ENCODE results near the gene FAM221A.

The FAM221A gene

GRCh38 chr7:23679898-23680413 is at the start of gene FAM221A:
Gene FAM221A, plus strand, starts transcription at chr7:23680199. Its CDS starts 20 bp downstream, at chr7:23680219.
- peak within 1 kb of the TSS; percentile 71 to 90 (median 79) for H3K4me3 ChIP-seq
- H4K20me1 ChIP-seq: peaks cover 0 to 4% (median 0%) of the 10 kb centered on the region in 11 experiments; a peak in 3 of 22 replicates
- no peak for TF ChIP-seq Cebpa-rat (IDR thresholded peaks at IDR 0.05)
- no peaks in the 10 kb centered on the region for H3K27me3 ChIP-seq
- peaks cover 0 to 14% (median 5%) of the 10 kb centered on the region in 11 experiments; a peak in 5 of 22 replicates for H3K9me3 ChIP-seq (replicated peaks in 1 of 11)
- peaks cover 0 to 19% (median 0%) of the 10 kb centered on the region in 11 experiments; a peak in 5 of 22 replicates for H3K36me3 ChIP-seq
- H3K27ac ChIP-seq: peak within 1 kb of the TSS in 10 of 11 experiments; percentile 44 to 80 (median 70); a peak in 20 of 22 replicates
- peak within 1 kb of the TSS; percentile 82 to 95 (median 90) for H3K4me2 ChIP-seq
- peak within 1 kb of the TSS; percentile 70 to 85 (median 77) for H3K9ac ChIP-seq
- H3K4me1 ChIP-seq: peaks cover 0 to 14% (median 8%) of the 10 kb centered on the region in 10 experiments; a peak in 15 of 20 replicates

GRCh38 chr7:23633417-23633816 is 46.6 kb upstream of the FAM221A start:
- no peaks in the 10 kb centered on the region for H4K20me1 ChIP-seq
- no peak overlapping the region for H3K9ac ChIP-seq
- no peak overlapping the region for H3K4me2 ChIP-seq
- no peaks in the 10 kb centered on the region for H3K27me3 ChIP-seq
- peaks cover 0 to 16% (median 6%) of the 10 kb centered on the region in 11 experiments; a peak in 11 of 22 replicates for H3K36me3 ChIP-seq
- no peak overlapping the region for H3K27ac ChIP-seq
- no peaks in the 10 kb centered on the region for H3K9me3 ChIP-seq (replicated peaks in 1 of 11)
- no peaks in the 10 kb centered on the region for H3K4me1 ChIP-seq
- TF ChIP-seq Cebpa-rat (IDR thresholded peaks at IDR 0.05): no peak
- H3K4me3 ChIP-seq: no peak overlapping the region

GRCh38 chr7:23645822-23646221 is 34.2 kb upstream of the FAM221A start:
- Histone ChIP-seq H3K27me3 (no peaks in the 10 kb centered on the region), H3K9me3 (replicated peaks in 1 of 11) (no peaks in the 10 kb centered on the region), H3K4me3 (no peak overlapping the region), H3K4me2 (no peak overlapping the region), H3K4me1 (no peaks in the 10 kb centered on the region), H3K9ac (no peak overlapping the region), H4K20me1 (no peaks in the 10 kb centered on the region), H3K36me3 (no peaks in the 10 kb centered on the region), H3K27ac (no peak overlapping the region)
- no peak for TF ChIP-seq Cebpa-rat (IDR thresholded peaks at IDR 0.05)

- Histone ChIP-seq H3K9me3 (replicated peaks in 1 of 11) (peaks cover 45 to 66% (median 60%) of the 10 kb centered on the region in 11 experiments), H3K9ac (no peak overlapping the region), H3K27me3 (no peaks in the 10 kb centered on the region), H3K27ac (no peak overlapping the region), H3K36me3 (peaks cover 0 to 10% (median 0%) of the 10 kb centered on the region in 11 experiments; a peak in 5 of 22 replicates), H3K4me3 (no peak overlapping the region), H3K4me2 (no peak overlapping the region), H4K20me1 (no peaks in the 10 kb centered on the region), H3K4me1 (no peaks in the 10 kb centered on the region)
- TF ChIP-seq Cebpa-rat (IDR thresholded peaks at IDR 0.05): no peak
Measured at GRCh38 chr7:23653942-23654341, 26.1 kb upstream of the FAM221A start.

GRCh38 chr7:23654508-23654907 is 25.5 kb upstream of the FAM221A start:
- Histone ChIP-seq H3K27ac (no peak overlapping the region), H3K27me3 (no peaks in the 10 kb centered on the region), H3K4me2 (no peak overlapping the region), H3K9me3 (replicated peaks in 1 of 11) (peaks cover 50 to 72% (median 65%) of the 10 kb centered on the region in 11 experiments), H3K4me1 (no peaks in the 10 kb centered on the region), H3K4me3 (no peak overlapping the region; a peak in 1 of 20 replicates), H4K20me1 (no peaks in the 10 kb centered on the region), H3K36me3 (peaks cover 0 to 12% (median 0%) of the 10 kb centered on the region in 11 experiments; a peak in 5 of 22 replicates), H3K9ac (no peak overlapping the region)
- TF ChIP-seq Cebpa-rat (IDR thresholded peaks at IDR 0.05): no peak

- H3K9me3 ChIP-seq (replicated peaks in 1 of 11): peaks cover 60 to 81% (median 74%) of the 10 kb centered on the region in 11 experiments
- H3K9ac ChIP-seq: no peak overlapping the region
- no peak overlapping the region for H3K27ac ChIP-seq
- no peaks in the 10 kb centered on the region for H3K4me1 ChIP-seq
- no peaks in the 10 kb centered on the region for H3K27me3 ChIP-seq
- H3K4me3 ChIP-seq: no peak overlapping the region
- H4K20me1 ChIP-seq: no peaks in the 10 kb centered on the region
- peaks cover 0 to 12% (median 0%) of the 10 kb centered on the region in 11 experiments; a peak in 5 of 22 replicates for H3K36me3 ChIP-seq
- no peak for TF ChIP-seq Cebpa-rat (IDR thresholded peaks at IDR 0.05)
- H3K4me2 ChIP-seq: no peak overlapping the region
Measured at GRCh38 chr7:23655433-23655832, 24.6 kb upstream of the FAM221A start.

- Histone ChIP-seq H3K36me3 (peaks cover 0 to 12% (median 0%) of the 10 kb centered on the region in 11 experiments; a peak in 5 of 22 replicates), H3K27me3 (no peaks in the 10 kb centered on the region), H4K20me1 (no peaks in the 10 kb centered on the region), H3K9me3 (replicated peaks in 1 of 11) (peaks cover 57 to 97% (median 65%) of the 10 kb centered on the region in 11 experiments), H3K4me2 (no peak overlapping the region), H3K27ac (no peak overlapping the region), H3K9ac (no peak overlapping the region), H3K4me1 (no peaks in the 10 kb centered on the region), H3K4me3 (no peak overlapping the region)
- no peak for TF ChIP-seq Cebpa-rat (IDR thresholded peaks at IDR 0.05)
Measured at GRCh38 chr7:23658831-23659427, 21.1 kb upstream of the FAM221A start.

GRCh38 chr7:23661385-23661784 is 18.6 kb upstream of the FAM221A start:
- Histone ChIP-seq H4K20me1 (no peaks in the 10 kb centered on the region), H3K4me2 (no peak overlapping the region), H3K27me3 (no peaks in the 10 kb centered on the region), H3K36me3 (peaks cover 0 to 5% (median 0%) of the 10 kb centered on the region in 11 experiments; a peak in 4 of 22 replicates), H3K4me3 (no peak overlapping the region), H3K9ac (no peak overlapping the region), H3K9me3 (replicated peaks in 1 of 11) (peaks cover 51 to 83% (median 55%) of the 10 kb centered on the region in 11 experiments), H3K27ac (no peak overlapping the region), H3K4me1 (no peaks in the 10 kb centered on the region)
- TF ChIP-seq Cebpa-rat (IDR thresholded peaks at IDR 0.05): no peak

GRCh38 chr7:23662124-23662983 is 17.6 kb upstream of the FAM221A start:
- H3K9ac ChIP-seq: no peak overlapping the region
- H3K27ac ChIP-seq: no peak overlapping the region

More at GRCh38 chr7:23662124-23662983, 17.6 kb upstream of the FAM221A start:
- TF ChIP-seq Cebpa-rat (IDR thresholded peaks at IDR 0.05): no peak
- no peak overlapping the region for H3K4me3 ChIP-seq
- no peak overlapping the region for H3K4me2 ChIP-seq
- no peaks in the 10 kb centered on the region for H4K20me1 ChIP-seq
- H3K9me3 ChIP-seq (replicated peaks in 1 of 11): peaks cover 42 to 73% (median 49%) of the 10 kb centered on the region in 11 experiments
- peaks cover 0 to 5% (median 0%) of the 10 kb centered on the region in 11 experiments; a peak in 4 of 22 replicates for H3K36me3 ChIP-seq
- H3K27me3 ChIP-seq: no peaks in the 10 kb centered on the region
- H3K4me1 ChIP-seq: no peaks in the 10 kb centered on the region
